Epithelial cell of proximal tubule (primary cell): Measurements from ENCODE around the gene EPG5. TPM values are rescaled to one million over a fixed set of nuclear protein-coding genes. Genes with fewer than 3 reads are reported as not detected.
"Not testable (repeated sequence)": the region's sequence is repeated elsewhere in the genome, so short reads cannot be mapped to it uniquely, and the experiment has no call there.

Experiments used
- DNase-seq: peaks from one replicate; pipeline ENCODE4 v3.0.0-alpha.2; 2011; ENCODE audit warnings: low read depth
- H3K4me3 ChIP-seq: 2 replicates; pipeline ENCODE4 v1.5.1; 2011; ENCODE audit warnings: low read depth, mild to moderate bottlenecking, low read length
- CTCF ChIP-seq: conservative IDR thresholded peaks from 2 replicates; pipeline ENCODE4 v1.5.1; 2012; ENCODE audit warnings: low read depth, mild to moderate bottlenecking, low read length
- total RNA-seq: library from RNA; depleted of rRNA; stranded (reverse); fragments of >200 nt; gene quantifications from 2 replicates; pipeline ENCODE4 v1.2.3, GENCODE V29; 2015

EPG5 gene
- total RNA-seq, 1 donor from 2014 or later: 10.7 TPM

- DNase-seq: peak; percentile 39
- peak within 1 kb of the TSS; percentile 37 for H3K4me3 ChIP-seq
- no peak for TF ChIP-seq CTCF
These were observed 141.7 kb downstream of the EPG5 start, which contains the start of gene SIGLEC15 for GRCh38 chr18:45825258-45826044. TSS of gene SIGLEC15 (plus strand) at chr18:45825675. CDS start at chr18:45825729, 54 bp downstream.

- H3K4me3 ChIP-seq: no peak overlapping the region
- TF ChIP-seq CTCF: no peak
- no peak for DNase-seq
These were observed 145.4 kb downstream of the EPG5 start for GRCh38 chr18:45821711-45822110.

GRCh38 chr18:45821026-45821425 is 146.1 kb downstream of the EPG5 start:
- DNase-seq: no peak
- TF ChIP-seq CTCF: no peak
- no peak overlapping the region for H3K4me3 ChIP-seq

- no peak overlapping the region for H3K4me3 ChIP-seq
- TF ChIP-seq CTCF: no peak
- no peak for DNase-seq
These were observed 146.9 kb downstream of the EPG5 start for GRCh38 chr18:45820106-45820745.

- DNase-seq, H3K4me3 ChIP-seq: not testable (repeated sequence)
These were observed 148.4 kb downstream of the EPG5 start for GRCh38 chr18:45818765-45819164.

GRCh38 chr18:45817543-45817942 is 149.6 kb downstream of the EPG5 start:
- TF ChIP-seq CTCF: no peak
- H3K4me3 ChIP-seq: no peak overlapping the region
- no peak for DNase-seq

GRCh38 chr18:45814733-45815132 is 152.4 kb downstream of the EPG5 start:
- not testable (repeated sequence) for DNase-seq, H3K4me3 ChIP-seq

GRCh38 chr18:45807144-45807543 is 160.0 kb downstream of the EPG5 start:
- TF ChIP-seq CTCF: peak; percentile 20
- not testable (repeated sequence) for H3K4me3 ChIP-seq, DNase-seq
